NCI-H2081 (cell line): ENCODE results near the gene NLE1.
"Not testable (repeated sequence)": the region's sequence is repeated elsewhere in the genome, so short reads cannot be mapped to it uniquely, and the experiment has no call there.

Source experiments
- DNase-seq, 2 experiments: peaks; one replicate each; lab custom pipeline; 2025; lab: John Stamatoyannopoulos, UW

The NLE1 gene

DNA sequence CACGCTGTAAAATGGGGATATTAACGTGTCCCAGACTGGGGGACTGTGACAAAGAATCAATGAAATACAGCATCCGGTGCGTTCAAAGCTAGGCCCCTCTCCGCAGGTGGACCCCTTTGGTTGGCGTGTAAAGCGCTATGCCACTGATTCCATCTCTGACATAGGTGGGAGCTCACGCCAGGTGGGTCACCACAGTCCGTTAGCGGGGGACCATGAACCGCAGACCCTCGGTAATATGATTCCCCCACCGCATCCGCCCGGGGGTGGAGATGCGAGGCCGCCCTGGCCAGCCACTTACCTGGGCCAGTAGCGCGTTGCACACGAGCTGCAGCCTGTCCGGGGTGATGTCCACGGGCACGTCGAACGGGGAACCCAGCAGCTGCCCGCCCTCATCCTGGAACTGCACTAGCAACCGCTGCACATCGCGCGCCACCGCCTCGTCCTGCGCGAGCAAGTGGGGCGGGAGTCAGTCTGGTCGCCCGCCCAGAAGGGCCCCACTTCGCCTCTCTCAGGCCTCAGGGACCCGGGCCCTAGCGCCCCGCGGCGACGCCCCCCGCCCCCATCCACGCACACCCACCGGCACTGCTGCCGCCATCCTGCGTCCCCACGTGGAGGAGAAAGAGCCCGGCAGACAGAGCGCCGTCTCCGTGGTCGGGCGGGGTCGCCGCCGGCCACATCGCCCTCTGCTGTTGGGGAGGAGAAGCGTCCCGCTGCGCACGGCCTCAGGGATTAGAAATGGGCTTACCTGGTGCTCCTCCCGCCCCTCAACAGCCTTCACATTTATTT, at the start of gene NLE1:
Gene NLE1 (minus strand): TSS at position 623 of the 786 bp plus-strand sequence. CDS start 28 bp downstream, at position 595.
- DNase-seq, result peak; percentile 70 to 86

DNA sequence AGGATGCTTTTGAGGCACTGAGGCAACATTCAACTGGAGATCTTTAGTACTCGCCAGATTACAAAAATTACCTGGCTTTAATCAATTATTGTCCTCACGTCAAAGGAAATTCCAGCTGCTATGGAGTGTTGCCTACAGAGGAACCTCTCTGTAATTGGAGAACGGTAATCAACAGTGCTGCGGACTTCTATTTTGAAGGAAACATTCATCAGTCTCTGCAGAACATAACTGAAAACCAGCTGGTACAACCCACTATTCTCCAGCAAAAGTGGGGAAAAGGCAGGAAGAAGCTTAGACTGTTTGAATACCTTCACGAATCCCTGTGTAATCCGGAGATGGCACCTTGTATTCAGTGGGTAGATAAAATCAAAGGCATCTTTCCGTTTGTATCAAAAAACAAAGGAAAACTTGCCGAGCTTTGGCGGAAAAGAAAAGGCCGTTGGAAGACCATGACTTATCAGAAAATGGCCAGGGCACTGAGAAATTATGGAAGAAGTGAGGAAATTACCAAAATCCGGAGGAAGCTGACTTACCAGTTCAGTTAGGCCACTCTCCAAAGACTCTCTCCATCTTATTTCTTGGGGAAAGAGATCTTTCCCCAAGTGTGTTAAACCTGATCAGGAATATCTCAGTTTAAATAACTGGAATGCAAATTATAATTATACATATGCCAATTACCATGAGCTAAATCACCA, 49.0 kb upstream of the NLE1 start:
- DNase-seq, result no peak

DNA sequence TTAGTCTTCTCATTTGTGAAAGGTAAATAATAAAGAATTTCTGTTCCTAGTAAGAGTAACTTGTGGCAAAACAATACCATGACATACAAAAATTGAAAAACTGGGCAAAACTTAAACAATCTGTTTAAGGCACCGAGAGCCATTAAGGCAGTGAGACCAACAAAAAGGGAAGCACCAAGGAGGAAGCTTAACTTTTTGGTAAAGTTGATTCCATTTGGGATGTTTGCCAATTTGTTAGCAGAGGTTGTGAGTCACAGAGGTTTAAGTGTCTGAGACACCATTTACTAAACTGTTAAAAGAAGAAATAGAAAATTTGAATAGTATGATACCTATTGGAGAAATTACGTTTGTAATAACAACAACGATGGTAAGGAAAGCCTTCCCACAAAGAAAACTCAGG, 47.2 kb upstream of the NLE1 start:
- no peak for DNase-seq

DNA sequence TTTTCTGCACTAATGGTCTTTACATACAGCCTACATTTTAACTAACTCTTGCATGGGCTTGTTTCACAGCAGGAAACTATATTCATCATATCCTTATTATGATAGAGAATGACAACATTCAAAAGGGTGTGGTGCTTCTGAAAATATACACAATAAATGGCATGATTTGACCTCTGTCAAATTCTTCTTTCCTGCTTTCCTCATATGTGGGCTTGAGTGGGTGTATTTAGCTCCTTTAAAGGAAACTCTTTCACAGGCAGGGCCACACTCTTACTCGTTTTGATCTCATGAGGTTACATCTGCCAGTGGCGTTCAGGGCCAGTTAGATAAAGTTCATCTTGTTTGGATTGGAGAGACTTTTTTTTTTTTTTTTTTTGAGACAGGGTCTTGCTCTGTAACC, 46.0 kb upstream of the NLE1 start:
- DNase-seq, result no peak

DNA sequence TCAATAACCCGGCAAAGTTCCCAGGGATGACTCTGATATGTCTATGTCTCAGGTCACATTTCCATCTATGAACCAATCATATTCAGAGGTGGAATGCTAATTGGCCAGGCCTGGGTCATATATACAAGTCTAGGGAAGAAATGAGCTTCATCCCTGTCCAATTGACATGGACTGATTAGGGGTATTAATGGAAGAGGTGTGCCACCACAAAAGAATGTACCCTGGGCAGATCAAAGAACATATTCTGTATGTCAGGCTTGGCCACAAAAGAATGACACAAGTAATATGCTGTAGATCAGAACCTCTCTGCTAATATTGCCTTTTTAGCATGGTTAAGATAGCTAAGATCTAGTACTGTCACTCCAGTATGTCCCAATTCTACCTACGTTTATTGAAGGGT, 45.4 kb upstream of the NLE1 start:
- DNase-seq, result no peak

DNA sequence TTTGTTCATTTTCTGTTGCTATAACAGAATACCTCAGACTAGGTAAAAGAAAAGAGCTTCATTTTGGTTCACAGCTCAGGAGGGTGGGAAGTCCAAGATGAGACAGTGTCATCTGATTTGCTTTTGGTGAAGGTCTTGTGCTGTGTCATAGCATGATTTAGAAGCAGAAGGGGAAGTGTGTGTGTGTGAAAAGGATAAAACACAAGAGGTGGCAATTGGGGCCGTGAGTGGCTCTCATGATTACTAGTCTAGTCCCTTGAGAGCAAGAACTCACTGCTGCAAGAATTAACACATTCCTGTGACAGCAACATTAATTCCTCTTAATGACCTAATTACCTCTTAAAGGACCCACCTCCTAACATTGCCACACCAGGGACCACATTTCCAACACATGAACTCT, 43.7 kb upstream of the NLE1 start:
- no peak for DNase-seq

DNA sequence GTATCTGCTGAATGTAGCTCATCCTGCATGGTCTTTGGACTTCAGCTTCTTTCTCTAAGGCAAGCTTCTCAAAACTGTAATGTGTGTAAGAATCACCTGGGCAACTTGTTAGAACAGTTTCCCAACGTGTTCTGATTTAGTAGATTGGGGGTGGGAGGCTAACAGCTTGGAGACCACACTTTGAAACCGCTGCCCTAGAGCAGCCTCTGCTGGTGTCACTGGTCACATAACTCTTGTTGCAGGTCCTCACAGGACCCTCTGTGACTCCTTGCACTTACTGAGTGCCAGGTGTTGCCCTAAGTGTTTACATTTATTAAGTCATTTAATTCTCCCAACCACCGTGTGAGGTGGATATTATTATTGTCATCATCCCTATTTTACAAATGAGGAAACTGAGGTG, 42.2 kb upstream of the NLE1 start:
- DNase-seq, result no peak

DNA sequence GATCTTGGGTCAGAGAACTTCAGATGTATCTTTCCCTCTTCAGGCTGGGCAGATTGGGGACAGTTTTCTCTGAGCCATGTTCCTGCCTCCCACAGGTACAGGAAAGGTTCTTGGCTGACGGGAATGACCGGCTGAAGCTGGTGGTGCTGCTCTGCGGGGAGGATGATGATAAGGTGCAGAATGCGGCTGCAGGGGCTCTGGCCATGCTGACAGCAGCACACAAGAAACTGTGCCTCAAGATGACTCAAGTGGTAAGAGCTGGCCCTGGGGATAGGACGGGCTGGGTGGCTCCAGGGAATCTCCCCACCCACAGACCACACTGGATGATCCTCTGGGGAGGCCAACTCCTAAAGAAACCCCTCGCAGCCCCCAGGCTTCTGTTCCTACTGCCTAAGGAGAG, 41.2 kb upstream of the NLE1 start:
- no peak for DNase-seq

DNA sequence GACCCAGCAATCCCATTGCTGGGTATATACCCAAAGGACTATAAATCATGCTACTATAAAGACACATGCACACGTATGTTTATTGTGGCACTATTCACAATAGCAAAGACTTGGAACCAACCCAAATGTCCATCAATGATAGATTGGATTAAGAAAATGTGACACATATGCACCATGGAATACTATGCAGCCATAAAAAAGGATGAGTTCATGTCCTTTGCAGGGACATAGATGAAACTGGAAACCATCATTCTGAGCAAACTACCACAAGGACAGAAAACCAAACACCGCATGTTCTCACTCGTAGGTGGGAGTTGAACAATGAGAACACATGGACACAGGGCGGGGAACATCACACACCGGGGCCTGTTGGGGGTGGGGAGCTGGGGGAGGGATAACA, 37.3 kb upstream of the NLE1 start:
- DNase-seq, result not testable (repeated sequence)

DNA sequence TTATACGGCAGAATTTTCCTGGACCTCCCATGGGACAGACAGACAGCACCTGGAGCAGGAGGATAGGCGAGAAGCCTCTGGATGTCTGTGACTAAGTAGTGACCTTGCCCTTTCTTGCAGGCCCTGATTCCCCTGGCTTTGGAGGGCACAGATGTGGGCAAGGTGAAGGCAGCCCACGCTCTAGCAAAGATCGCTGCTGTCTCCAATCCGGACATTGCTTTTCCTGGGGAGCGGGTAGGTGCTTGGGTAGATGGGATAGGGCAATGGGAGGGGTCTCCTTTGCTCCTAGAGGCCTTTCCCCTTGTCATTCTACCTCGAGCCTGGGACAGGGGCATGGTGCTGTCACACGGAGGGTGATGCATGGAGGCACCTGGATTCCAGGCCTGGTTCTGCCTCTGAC, 34.8 kb upstream of the NLE1 start:
- DNase-seq, result no peak

DNA sequence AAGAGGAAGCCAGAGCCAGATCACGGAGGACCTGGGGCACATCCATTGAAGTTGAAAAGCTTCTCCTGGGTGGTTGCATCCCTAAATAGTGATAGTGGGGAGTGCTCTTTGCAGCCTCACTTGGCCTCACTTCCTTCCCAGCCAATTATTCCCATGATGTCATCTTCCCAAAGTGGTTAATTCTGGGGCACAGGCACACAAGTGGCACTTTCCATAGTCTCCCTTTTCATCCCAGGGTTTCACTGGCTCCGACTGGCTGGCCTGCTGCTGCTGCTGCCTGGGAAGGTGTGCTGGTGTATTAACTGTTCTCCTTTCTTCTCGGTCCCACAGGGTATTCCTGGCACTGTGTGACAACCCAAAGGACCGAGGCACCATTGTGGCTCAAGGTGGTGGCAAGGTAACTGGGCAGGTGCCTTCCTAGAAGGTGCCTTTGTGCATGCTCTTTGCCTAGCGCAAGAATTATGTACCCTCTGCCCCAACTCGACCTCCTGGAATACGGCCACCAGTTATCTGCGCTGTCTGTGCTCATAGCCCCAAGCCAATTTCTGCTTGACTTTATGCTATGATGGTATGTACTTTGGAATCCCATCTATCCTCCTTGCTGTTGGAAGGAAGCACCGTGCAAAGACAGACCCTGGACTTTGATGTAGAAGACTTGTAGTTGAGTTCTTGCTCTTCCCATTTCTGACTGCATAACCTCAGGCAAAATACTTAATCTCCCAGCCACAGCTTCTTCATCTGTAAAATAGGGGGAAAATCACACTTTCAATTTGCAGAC, 33.7 kb upstream of the NLE1 start:
- no peak for DNase-seq

DNA sequence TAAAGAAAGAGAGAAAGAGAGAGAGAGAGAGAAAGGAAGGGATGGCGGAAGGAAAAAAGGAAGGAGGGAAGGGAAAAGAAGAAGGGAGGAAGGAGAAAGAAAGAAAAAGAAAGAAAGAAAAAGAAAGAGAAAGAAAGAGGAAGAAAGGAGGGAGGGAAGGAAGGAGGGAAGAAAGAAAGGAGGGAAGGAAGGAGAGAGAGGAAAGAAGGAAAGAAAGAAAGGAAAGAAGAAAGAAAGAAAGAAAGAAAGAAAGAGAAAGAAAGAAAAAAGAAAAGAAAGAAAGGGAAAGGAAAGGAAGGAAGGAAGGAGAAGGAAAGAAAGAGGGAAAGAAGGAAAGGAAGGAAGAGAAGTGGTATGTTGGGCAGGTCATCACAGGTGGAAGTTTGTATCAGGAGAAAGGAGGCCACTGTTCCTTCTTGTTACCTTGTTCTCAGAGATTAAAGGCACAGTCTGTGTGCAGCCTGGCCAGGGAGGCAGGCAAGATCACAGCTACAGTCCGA, 32.8 kb upstream of the NLE1 start:
- no peak for DNase-seq

DNA sequence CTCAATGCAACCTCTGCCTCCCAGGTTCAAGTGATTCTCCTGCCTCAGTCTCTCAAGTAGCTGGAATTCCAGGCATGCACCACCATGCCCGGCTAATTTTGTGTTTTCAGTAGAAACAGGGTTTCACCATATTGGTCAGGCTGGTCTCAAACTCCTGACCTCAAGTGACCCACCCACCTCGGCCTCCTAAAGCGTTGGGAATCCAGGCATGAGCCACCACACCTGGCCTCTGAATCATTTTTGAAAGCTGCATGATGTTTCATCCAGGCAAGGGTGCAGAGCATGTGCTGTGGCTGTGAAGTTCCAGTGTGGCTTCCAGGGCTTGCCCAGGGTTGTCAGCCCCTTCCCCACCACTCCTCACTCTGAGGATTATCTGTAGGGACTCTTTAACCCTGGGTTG, 30.2 kb upstream of the NLE1 start:
- not testable (repeated sequence) for DNase-seq

DNA sequence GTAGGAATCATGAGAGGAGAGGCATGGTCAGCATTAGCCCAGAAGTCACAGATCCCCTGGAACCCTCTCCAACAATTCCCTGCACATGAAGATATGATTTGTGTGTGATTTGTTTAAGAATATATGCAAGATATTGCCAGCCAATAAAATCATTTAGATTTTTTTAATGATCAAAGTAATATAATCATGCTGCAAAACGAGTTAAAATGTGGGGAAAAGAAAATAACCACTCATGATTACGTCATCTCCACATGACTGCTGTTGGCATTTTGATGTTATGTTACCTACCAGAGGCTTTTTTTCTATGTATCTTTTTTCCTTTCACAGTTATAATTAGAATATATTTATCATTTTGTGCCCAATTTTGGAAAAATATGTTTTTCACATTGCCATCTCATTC, 29.7 kb upstream of the NLE1 start:
- DNase-seq, result no peak

DNA sequence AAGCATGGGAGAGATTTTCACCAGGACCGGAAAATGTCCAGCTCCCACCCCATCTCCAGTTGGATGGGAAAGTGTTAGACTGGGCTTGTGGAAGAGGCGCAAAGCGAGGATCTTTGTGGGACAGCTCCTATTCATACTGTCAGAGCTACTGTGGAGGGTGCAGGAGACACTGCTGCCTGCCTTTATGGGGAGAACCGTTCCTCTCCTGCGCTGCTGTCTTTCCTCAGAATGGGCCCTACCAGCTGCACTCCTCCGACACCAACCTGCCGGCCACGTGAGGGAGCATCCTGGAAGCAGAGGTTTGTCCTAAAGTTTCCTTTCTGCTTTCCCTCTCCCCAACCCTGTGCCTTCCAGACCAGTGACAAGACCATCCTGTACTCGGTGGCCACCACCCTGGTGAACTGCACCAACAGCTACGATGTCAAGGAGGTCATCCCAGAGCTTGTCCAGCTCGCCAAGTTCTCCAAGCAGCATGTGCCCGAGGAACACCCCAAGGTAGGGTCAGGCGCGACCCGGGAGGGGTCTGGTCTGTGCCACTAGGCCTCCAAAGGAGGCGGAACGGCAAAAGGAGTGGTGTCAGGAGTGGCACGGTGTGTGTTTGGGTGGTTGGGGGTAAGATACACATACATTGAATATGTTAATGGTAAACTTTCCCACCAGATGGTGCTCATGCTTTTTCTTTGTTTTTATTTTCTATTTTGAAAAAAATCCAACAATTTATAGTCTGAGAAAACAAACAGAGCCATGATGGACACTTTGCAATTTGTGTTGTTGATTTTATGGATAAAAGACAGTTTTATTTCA, 29.1 kb upstream of the NLE1 start:
- no peak for DNase-seq

DNA sequence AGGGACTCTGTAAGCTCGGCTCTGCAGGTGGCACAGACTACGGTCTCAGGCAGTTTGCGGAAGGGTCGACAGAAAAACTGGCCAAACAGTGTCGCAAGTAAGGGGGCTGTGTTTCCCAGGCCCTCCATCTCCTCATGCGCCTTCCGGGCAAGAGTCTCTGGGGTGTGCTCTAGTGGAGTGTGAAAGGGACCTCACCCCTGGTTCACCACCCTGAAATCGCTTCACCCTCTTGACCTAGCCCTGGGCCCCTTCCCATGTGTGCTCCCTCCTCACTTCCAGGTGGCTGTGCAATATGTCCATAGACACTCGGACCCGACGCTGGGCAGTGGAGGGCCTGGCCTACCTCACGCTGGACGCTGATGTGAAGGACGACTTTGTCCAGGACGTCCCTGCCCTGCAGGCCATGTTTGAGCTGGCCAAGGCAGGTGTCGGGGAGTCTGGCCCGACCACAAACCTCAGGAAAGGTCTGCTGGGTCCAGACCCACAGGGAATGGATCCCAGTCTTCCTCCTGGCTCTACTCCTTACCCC, 27.8 kb upstream of the NLE1 start:
- no peak for DNase-seq

DNA sequence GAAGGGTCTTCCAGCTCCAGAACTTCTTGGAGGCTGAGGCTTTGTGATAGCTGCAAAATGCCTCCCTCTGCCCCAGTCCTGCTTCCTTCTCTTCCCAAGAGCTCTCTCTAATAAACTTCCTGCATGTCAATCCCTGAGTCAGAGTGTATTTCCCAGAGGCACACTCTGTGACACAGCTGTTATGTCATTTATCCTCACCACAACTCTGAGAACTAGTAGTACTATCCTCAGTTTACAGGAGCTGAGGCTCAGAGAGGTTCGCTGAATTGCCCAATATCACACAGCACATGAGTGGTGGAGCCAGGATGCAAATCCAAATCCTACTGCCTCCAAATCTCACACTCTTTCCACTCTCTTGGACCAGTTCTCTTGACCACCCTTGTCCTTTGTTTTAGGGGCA, 25.6 kb upstream of the NLE1 start:
- no peak for DNase-seq

DNA sequence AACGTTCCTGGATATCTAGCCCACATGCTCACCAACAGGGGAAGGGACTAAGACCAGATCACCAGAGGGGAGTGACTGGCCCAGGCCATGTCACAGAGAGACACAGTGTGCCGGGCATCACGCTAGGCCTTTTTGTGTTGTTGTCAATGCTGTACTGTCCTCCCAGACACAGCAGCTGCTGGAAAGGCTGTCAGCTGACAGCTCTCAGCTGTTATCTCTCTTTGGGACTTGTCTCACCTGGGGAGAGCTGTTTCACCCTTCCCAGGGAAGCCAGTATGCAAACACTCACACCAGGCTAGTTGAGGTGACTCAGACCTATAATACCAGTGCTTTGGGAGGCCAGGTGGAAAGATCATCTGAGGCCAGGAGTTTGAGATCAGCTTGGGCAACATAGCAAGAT, 24.9 kb upstream of the NLE1 start:
- no peak for DNase-seq

DNA sequence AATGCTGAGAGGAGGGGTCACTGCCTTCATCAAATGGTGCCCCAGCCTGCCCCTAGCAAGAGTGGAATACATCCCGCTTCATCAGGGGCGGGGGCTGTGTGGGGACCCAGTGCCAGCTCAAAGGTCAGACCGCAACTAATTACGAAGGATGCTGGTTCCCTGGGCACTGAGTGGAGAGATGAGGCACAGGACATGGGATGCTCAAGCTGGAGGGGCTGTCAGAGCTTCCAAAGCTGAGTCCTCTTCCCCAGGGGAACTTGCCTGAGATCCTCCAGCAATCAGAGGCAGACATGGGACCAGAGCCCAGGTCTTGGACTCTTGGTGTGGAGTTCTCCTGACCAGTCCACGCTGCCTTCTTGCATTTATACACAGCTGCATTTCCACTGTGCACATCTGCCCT, 24.4 kb upstream of the NLE1 start:
- DNase-seq, result no peak

DNA sequence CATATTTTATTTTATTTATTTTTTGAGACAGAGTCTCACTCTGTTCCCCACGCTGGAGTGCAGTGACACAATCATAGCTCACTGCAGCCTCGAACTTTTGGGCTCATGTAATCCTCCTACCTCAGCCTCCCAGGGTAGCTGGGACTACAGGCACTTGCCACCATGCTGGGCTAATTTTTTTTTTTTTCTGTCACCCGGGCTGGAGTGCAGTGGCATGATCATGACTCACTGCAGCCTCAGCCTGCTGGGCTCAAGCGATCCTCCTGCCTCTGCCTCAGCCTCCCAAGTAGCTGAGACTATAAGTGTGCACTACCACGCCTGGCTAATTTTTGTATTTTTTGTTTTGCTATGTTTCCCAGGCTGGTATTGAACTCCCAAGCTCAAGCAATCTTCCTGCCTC, 22.6 kb upstream of the NLE1 start:
- DNase-seq, result no peak

DNA sequence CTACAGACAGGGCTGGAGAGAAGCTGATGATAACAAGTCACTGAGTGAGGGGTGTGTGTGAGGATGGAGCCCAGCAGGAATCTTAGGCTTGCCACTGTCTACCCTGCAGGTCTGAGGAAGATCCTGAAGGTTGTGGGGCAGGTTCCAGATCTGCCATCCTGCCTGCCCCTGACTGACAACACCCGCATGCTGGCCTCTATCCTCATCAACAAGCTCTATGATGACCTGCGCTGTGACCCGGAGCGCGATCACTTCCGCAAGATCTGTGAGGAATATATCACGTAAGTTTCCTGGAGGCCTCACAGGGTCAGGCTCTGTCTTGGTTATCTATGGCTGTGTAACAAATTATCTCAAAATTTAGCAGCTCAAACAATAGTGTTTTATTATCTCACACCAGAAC, 21.8 kb upstream of the NLE1 start:
- DNase-seq, result no peak

DNA sequence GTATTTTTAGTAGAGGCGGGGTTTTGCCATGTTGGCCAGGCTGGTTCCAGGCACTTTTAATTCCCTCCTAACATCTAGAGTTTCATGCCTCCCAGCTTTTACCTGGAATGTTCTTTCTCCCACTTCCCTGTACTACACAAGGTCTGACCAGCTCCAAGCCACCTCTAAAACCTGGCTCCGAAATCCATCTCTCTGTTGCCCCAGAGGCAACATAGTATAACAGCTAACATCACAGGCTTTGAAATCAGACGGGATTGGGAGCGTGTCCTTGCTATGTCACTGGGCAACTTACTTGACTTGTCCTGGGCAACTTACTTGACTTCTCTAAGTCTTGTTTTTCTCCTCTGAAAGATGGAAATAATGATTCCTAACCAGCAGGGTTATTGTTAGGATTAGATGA, 20.7 kb upstream of the NLE1 start:
- DNase-seq, result no peak
